ENCODE data around the gene COX11. TPM values are rescaled to one million over a fixed set of nuclear protein-coding genes. Genes with fewer than 3 reads are reported as not detected.

Gene COX11
- total and polyA plus RNA-seq, 2 donors (not counting 3 experiments of a cell fraction or from before 2014, with no cell fraction given): 47.3 to 55.9 TPM

- H3K9me1 ChIP-seq (replicated peaks; ENCODE audit: control insufficient read depth, extremely low read depth, insufficient read depth, low read length): no peaks in the 10 kb centered on the region
- intact Hi-C loops (cut with micrococcal nuclease): no loop called here
- H3K27ac ChIP-seq (ENCODE audit: insufficient read depth, low read depth, low read length): no peak overlapping the region
- POLR2A ChIA-PET: no interaction called here
- no peaks in the 10 kb centered on the region for H3K27me3 ChIP-seq (ENCODE audit: control insufficient read depth in 2 of 2, insufficient read depth in 2 of 2, low read length in 2 of 2)
- H2AFZ ChIP-seq (ENCODE audit: low read depth, low read length): no peak overlapping the region
- TF ChIP-seq MAX (IDR thresholded peaks at IDR 0.05; ENCODE audit: insufficient read depth, insufficient read length): no peak
- H3K36me3 ChIP-seq (ENCODE audit: control insufficient read depth in 2 of 2, extremely low read depth in 1 of 2, insufficient read depth in 2 of 2, low read length in 2 of 2): no peaks in the 10 kb centered on the region
- dilution Hi-C loops (cut with MboI; ENCODE audit: extremely low pct_ligation_motif_present, low sequenced_read_pairs): no loop called here
- H3K9me3 ChIP-seq (replicated peaks; ENCODE audit: control insufficient read depth, insufficient read depth, low read length): no peaks in the 10 kb centered on the region
- H4K20me1 ChIP-seq (replicated peaks; ENCODE audit: control insufficient read depth, extremely low read depth, insufficient read depth, low read length): no peaks in the 10 kb centered on the region
- no TSS peak for BruUV-seq (replicated peaks)
- H3K4me2 ChIP-seq (ENCODE audit: insufficient read depth, low read length): no peak overlapping the region
- H3K4me1 ChIP-seq (ENCODE audit: control insufficient read depth, extremely low read depth, insufficient read depth, low read length): peaks cover 15% of the 10 kb centered on the region
- FAIRE-seq (no peak), DNase-seq (ENCODE audit: low read depth, low spot score) (no peak)
- peaks cover 24% of the 10 kb centered on the region for H3K79me2 ChIP-seq (ENCODE audit: control insufficient read depth, insufficient read depth, low read length)
- no peak overlapping the region for H3K9ac ChIP-seq (replicated peaks; ENCODE audit: extremely low read depth, insufficient read depth, low read length)
- no peak overlapping the region for H3K4me3 ChIP-seq (replicated peaks in 1 of 3; ENCODE audit: insufficient read depth in 1 of 3, low read depth in 1 of 3, low read length in 3 of 3)
- CTCF ChIA-PET: interaction anchor here (0.7 kb wide), 1 partner anchor 462 kb away, joined by 3 read pairs; no protein-coding TSS in a partner anchor
Measured at GRCh38 chr17:54971901-54972300, 3.4 kb upstream of the COX11 start.

- FAIRE-seq (no peak), DNase-seq (ENCODE audit: low read depth, low spot score) (no peak)
- intact Hi-C loops (cut with micrococcal nuclease): no loop called here
Measured at GRCh38 chr17:54971147-54971546, 2.7 kb upstream of the COX11 start.

More at GRCh38 chr17:54971147-54971546, 2.7 kb upstream of the COX11 start:
- no TSS peak for BruUV-seq (replicated peaks)
- peaks cover 31% of the 10 kb centered on the region for H3K79me2 ChIP-seq (ENCODE audit: control insufficient read depth, insufficient read depth, low read length)
- no peaks in the 10 kb centered on the region for H3K9me3 ChIP-seq (replicated peaks; ENCODE audit: control insufficient read depth, insufficient read depth, low read length)
- no peak overlapping the region for H3K4me3 ChIP-seq (replicated peaks in 1 of 3; ENCODE audit: insufficient read depth in 1 of 3, low read depth in 1 of 3, low read length in 3 of 3)
- H3K4me2 ChIP-seq (ENCODE audit: insufficient read depth, low read length): no peak overlapping the region
- no peak overlapping the region for H2AFZ ChIP-seq (ENCODE audit: low read depth, low read length)
- H3K36me3 ChIP-seq (ENCODE audit: control insufficient read depth in 2 of 2, extremely low read depth in 1 of 2, insufficient read depth in 2 of 2, low read length in 2 of 2): no peaks in the 10 kb centered on the region
- TF ChIP-seq FOS (IDR thresholded peaks at IDR 0.05; ENCODE audit: borderline replicate concordance, insufficient read depth, low read length) (no peak), MYC (IDR thresholded peaks at IDR 0.05; ENCODE audit: low read depth, low read length) (no peak), CTCF (IDR thresholded peaks at IDR 0.05; ENCODE audit: extremely low read depth in 1 of 2, insufficient read depth in 1 of 2, low read depth in 1 of 2, low read length in 2 of 2) (no peak), MAX (IDR thresholded peaks at IDR 0.05; ENCODE audit: insufficient read depth, insufficient read length) (no peak), EZH2 (IDR thresholded peaks at IDR 0.05; ENCODE audit: borderline replicate concordance, low read depth, low read length, severe bottlenecking) (no peak)
- no peaks in the 10 kb centered on the region for H3K27me3 ChIP-seq (ENCODE audit: control insufficient read depth in 2 of 2, insufficient read depth in 2 of 2, low read length in 2 of 2)
- H3K4me1 ChIP-seq (ENCODE audit: control insufficient read depth, extremely low read depth, insufficient read depth, low read length): peaks cover 19% of the 10 kb centered on the region
- dilution Hi-C loops (cut with MboI; ENCODE audit: extremely low pct_ligation_motif_present, low sequenced_read_pairs): no loop called here
- H3K27ac ChIP-seq (ENCODE audit: insufficient read depth, low read depth, low read length): no peak overlapping the region
- H3K9me1 ChIP-seq (replicated peaks; ENCODE audit: control insufficient read depth, extremely low read depth, insufficient read depth, low read length): no peaks in the 10 kb centered on the region
- no peak overlapping the region for H3K9ac ChIP-seq (replicated peaks; ENCODE audit: extremely low read depth, insufficient read depth, low read length)
- ChIA-PET CTCF (interaction anchor here (0.7 kb wide), 1 partner anchor 463 kb away, joined by 3 read pairs; no protein-coding TSS in a partner anchor), POLR2A (no interaction called here)
- H4K20me1 ChIP-seq (replicated peaks; ENCODE audit: control insufficient read depth, extremely low read depth, insufficient read depth, low read length): no peaks in the 10 kb centered on the region
